ELR (cell line): Measurements from ENCODE around the gene TCF7L1.

Experiments used
- DNase-seq: peaks from one replicate; pipeline ENCODE4 v3.0.0-alpha.2; 2015; ENCODE audit warnings: low read depth

TCF7L1 gene

GRCh38 chr2:85254540-85255300 is 121.5 kb downstream of the TCF7L1 start:
- no peak for DNase-seq

DNA sequence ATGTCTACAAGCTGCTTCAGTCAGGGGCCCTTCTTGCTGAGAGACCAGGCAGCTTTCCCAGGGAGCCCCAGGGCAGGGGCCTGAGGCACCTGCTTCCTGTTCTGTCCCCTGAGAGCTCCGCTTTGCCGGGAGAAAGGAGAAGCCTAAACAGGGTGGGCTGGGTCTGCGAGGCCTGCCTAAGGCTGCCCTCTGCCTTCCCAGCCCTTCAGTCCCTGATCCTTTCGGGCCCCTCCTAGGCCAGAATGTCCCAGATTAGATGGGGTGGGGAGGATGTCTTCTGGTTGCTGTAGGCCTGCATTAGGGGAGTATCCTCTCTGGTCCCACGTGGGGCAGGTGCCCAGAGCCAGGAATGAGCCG is 122.2 kb downstream of the TCF7L1 start:
- DNase-seq: no peak

- no peak for DNase-seq
Observed at GRCh38 chr2:85255813-85256594, 122.8 kb downstream of the TCF7L1 start.

DNA sequence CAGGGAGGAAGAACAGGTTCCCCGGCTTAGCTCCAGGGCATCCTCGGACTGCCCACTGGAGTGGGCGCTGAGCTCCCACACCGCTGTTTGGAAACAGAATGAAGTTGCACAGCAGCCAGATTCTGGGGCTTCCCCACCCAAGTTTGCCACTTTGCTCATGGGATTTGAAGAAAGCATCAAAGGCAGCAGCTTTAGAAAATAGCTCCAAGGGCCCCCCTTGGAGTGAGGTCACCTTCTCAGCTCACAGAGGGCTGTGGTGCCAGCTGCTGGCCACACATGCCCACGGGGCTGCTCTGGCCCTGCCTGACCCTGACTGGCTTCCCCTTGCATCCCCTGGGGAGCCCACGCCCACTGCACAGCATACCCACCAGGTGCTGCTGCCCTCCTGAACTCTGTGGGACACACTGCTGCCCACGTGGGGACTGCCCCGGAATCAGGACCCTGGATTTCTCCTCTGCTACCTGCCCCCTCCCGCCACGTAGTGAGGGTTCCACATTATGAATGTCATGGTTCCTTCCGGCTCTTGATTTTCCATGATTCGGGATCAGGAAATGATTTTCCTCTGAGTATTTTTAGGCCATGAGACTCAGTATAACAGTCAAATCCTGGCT is 124.3 kb downstream of the TCF7L1 start:
- no peak for DNase-seq

DNA sequence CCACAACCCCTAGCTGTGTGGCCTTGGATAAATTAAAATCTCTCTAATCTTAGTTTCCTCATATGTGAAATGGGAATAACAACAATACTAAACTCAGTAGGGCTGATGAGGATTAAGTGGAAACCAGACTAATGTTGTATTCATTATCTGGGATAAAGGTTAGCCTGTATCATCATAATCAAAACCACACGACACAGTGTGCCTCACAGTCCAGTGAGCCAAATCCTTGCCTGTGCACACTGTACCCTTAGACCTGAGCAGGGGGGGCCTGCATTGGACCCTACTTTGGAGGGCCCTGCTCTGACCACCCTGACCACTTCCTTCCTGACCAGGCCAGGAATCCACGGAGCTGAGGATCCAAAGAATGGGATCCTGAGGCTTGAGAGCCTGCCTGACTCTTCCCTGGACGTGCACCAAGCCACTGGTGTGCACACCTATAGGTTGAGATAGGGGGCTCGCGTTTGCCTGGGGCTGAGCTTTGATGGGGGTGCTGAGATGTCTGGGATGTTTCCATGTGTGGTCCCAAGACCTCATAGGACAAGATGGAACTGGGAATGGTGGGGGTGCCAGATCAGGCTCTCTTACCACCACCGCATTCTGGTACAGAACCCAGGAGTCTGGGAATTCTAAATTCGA is 124.9 kb downstream of the TCF7L1 start:
- DNase-seq: no peak

DNA sequence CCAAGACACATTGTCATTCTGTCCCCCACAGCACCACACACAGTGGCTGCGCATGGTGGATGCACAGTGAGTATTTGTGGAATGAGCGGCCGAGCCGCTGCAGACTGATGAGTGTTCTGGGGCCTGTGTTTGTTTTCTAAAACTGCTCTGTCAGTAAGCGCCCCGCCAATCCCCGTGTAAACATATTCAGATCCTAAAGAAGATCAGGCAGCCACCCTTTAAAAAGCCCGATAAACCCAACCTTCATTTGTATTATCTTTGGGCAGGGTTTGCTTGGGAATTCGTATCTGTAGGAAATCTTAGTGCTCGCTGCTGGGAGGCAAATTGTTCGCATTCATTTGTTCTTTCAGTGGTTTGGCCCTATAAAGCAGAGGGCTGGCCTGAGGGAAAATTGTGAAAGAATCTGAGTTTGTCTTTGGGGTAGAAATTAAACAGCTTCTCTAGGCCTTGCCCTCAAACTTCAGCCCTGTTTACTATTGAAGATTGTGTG is 126.0 kb downstream of the TCF7L1 start:
- peak; percentile 28 for DNase-seq

GRCh38 chr2:85259879-85260278 is 126.7 kb downstream of the TCF7L1 start:
- no peak for DNase-seq

DNA sequence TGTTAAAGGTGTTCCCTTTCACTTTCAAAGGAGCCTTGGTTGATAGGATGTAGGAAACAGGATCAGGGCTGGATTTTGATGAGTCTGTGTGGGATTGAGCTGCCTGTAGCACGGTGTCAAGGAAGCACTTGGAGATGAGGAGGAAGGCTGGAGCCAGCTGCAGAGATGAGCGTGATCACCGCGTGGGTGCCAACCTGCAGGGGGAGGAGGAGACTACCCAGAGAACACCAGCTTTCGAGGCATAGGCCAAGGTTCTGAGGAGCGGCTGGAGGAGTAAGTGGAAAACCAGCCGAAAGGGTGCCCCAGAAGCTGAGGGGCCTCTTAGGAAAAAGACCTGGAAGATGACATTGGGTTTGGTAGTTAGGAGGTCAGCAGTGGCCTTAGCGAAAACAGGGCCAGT is 130.4 kb downstream of the TCF7L1 start:
- DNase-seq: no peak

- DNase-seq: no peak
Observed at GRCh38 chr2:85264471-85264870, 131.3 kb downstream of the TCF7L1 start.

DNA sequence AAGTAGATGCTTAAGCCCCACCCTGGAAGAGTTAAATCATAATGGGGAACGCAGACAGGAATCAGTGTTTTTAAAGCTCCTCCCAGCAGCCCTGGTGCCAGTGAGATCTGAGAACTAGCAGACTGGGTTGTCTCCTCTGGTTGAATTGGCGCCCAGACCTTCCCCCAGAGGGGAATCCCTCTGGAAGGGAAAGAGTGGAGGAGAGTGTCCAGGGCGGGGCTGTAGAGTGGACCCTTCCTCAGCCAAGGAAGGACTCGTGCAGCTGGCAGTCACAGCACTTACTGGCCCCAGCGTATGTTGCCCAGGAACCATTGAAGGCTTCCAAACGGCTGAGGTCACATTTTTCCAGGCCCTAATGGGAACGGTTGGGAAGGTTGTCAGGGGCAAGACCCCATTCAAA is 132.1 kb downstream of the TCF7L1 start:
- DNase-seq: no peak

GRCh38 chr2:85266146-85267041 is 133.2 kb downstream of the TCF7L1 start:
- DNase-seq: peak; percentile 77

DNA sequence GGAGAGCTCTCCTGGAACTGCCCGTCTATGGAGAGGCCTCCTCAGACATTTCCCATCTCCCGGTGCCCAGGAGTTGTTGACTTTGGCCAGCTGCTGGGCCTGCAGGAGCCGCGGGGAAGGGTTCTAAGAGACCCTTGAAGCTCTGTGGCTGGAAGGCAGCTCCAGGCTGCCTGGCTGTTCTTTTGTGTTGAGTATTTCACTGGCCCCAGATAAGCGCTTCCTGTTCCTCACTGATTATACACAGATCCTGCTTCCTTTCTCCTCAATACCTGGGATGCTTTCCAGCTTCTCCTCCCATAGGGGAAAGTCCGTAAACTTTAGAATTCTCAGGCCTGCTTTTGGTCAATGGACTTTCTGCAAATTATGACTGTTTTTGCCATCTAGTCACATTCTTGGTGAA is 136.8 kb downstream of the TCF7L1 start:
- DNase-seq: no peak

- no peak for DNase-seq
Observed at GRCh38 chr2:85272357-85272756, 139.2 kb downstream of the TCF7L1 start.

- DNase-seq: peak; percentile 85
Observed at GRCh38 chr2:85273738-85274731, 140.8 kb downstream of the TCF7L1 start.

GRCh38 chr2:85275984-85276540 is 142.9 kb downstream of the TCF7L1 start:
- DNase-seq: no peak

- no peak for DNase-seq
Observed at GRCh38 chr2:85276571-85277118, 143.5 kb downstream of the TCF7L1 start.

- no peak for DNase-seq
Observed at GRCh38 chr2:85277416-85278158, 144.4 kb downstream of the TCF7L1 start.

- no peak for DNase-seq
Observed at GRCh38 chr2:85278361-85278760, 145.2 kb downstream of the TCF7L1 start.

DNA sequence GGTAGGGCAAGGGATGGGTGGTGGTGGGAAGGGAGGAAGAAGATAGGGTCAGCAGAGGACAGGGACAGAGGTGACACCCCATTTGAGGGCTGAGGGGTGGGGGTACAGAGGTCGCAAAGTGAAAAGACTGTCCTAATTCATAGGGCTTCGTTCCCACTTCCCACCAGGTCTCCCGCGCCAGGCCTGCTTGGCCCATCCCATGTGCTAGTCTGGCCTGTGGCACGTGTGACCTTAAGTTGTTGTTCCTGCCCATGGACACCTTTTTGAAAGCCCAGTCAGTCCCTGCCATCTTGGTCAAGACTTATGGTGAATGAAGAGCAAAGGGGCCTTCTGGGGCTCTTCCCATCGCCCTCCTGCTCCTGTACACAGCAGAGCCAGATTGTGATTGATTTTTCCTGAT is 148.4 kb downstream of the TCF7L1 start:
- DNase-seq: no peak
